Embryonic facial prominence (tissue), 1 donor: Measurements from ENCODE around the gene EMILIN2.

Experiments used
- DNase-seq: peaks from one replicate; pipeline ENCODE4 v3.0.0-alpha.2; 2016; ENCODE audit errors: extremely low spot score

The EMILIN2 gene

DNA sequence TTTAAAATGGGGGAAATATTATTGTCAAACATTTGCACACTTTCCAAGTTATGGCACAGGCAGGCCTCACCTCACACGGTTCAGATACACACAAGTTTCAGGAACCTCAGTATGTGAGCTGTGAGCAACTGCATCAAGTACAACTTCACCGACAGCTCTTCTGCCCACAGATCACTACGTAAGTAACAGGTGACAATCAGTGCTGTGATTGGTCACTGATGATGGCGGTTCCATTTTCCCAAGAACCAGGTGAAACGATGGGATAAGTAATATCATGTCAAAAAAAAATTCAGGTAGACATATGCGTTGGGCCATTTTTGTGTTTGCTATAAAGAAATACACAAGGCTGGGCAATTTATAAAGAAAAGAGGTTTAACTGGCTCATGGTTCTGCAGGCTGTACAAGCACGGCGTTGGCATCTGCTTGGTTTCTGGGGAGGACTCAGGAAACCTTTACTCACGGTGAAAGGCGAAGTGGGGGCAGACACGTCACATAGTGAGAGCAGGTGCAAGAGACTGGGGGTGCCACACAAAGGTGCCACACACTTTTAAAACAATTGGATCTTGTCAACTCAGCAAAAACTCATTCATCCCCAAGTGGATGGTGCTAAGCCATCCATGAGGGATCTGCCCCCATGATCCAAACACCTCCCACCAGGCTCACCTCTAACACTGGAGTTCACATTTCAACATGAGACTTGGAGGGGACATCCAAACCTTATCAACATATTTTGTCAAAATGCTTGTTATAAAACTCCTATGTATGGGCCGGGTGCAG is 108.3 kb downstream of the EMILIN2 start:
- DNase-seq = no peak

- DNase-seq = no peak
Measured at GRCh38 chr18:2956056-2956455, 109.2 kb downstream of the EMILIN2 start.

DNA sequence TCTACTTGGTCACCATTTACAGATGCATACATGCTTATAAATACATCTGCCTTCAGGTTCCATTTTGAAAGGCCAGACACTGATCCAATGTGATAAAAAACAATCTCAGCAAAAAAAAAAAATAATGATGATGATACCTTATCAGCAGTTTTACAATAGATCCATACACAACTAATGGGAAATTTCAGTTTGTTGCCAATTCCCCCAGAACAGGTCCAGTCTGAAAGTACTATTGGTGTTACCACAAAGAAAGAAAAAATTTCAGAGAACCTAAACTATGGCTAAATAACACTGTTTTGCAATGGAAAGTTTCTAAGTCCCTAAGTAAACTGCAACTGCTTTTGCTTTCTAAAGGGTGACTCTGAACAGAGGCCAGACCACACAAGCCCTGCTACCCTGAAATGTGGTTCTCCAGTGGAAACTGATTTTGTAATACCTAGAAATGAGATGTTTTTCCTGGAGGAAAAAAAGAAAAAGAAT is 112.1 kb downstream of the EMILIN2 start:
- DNase-seq = no peak

- no peak for DNase-seq
Measured at GRCh38 chr18:2959341-2959740, 112.5 kb downstream of the EMILIN2 start.

- DNase-seq = no peak
Measured at GRCh38 chr18:2960983-2961696, 114.3 kb downstream of the EMILIN2 start.

- no peak for DNase-seq
Measured at GRCh38 chr18:2961821-2962220, 115.0 kb downstream of the EMILIN2 start.

DNA sequence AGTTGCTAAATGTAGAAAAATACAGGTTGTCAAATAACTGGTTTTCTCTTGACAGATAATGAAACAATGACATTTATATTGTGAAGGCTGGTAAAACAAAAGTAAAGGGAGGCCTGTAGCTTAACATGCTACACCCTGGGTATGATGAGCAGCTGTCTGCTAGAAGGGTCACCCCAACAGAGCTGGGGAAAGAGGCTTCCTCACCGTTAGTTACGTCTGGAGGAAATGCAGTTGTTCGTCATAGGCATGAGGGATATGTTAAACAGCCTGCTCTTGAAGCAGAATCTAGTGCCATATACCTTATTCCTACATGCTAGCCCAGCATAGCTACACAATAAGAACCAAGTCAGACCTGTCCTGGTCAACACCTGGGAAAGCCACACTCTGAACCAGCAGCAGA is 116.2 kb downstream of the EMILIN2 start:
- DNase-seq = no peak

GRCh38 chr18:2964361-2965010 is 117.7 kb downstream of the EMILIN2 start:
- no peak for DNase-seq
